K562 (cell line): Measurements from ENCODE around the gene NEU3.

Experiments
- CTCF ChIP-seq, 3 experiments: IDR thresholded peaks in 2 of 3; conservative IDR thresholded peaks in 1 of 3; 2 replicates each; pipeline ENCODE4 v1.5.1; 2011 to 2012; ENCODE audit warnings: low read length in 3 of 3, mild to moderate bottlenecking in 3 of 3, control low read depth in 2 of 3, improper control_type of control experiment in 1 of 3, inconsistent platforms in 1 of 3, low read depth in 1 of 3, mixed read lengths in 1 of 3, moderate library complexity in 1 of 3; ENCODE audit not compliant: insufficient read depth in 2 of 3
- MYC ChIP-seq, 2 experiments: fragments of 250-450 bp in 1 of 2; sonication (Bioruptor Pico) in 1 of 2; IDR thresholded peaks; 2 replicates each; pipeline versions ENCODE4 v1.5.1 to v1.6.1; 2012 to 2021; ENCODE audit warnings: low read depth in 2 of 2, borderline replicate concordance in 1 of 2, improper control_type of control experiment in 1 of 2, low read length in 1 of 2, mild to moderate bottlenecking in 1 of 2, moderate library complexity in 1 of 2
- ZNF143 ChIP-seq: sonication (generic); formaldehyde crosslinking; IDR thresholded peaks from 2 replicates; pipeline ENCODE4 v1.9.0; 2022; ENCODE audit warnings: mild to moderate bottlenecking, missing genetic modification reagents
- ZNF507 ChIP-seq: conservative IDR thresholded peaks from 2 replicates; pipeline ENCODE4 v1.6.1; 2017; ENCODE audit warnings: missing genetic modification characterization, missing compliant biosample characterization
- TF ChIP-seq, protein P1 (sequence below): IDR thresholded peaks from 2 replicates; pipeline ENCODE4 v1.6.1; 2012; ENCODE audit warnings: low read depth, low read length, improper control_type of control experiment, borderline replicate concordance
- TF ChIP-seq, protein P2 (sequence below), 2 experiments: fragments of 450-650 bp; IDR thresholded peaks; 2 replicates each; pipeline ENCODE4 v1.6.1; 2016; ENCODE audit warnings: mild to moderate bottlenecking in 2 of 2, borderline replicate concordance in 1 of 2, low read depth in 1 of 2, moderate library complexity in 1 of 2

GRCh38 chr11:74984070-74984469, 4.7 kb upstream of the NEU3 start:
- TF ChIP-seq ZNF143 (no peak), MYC (IDR thresholded peaks at IDR 0.05; ENCODE audit: low read depth, low read length) (no peak), MYC (CRISPR knock-in tag; IDR thresholded peaks at IDR 0.05; ENCODE audit: borderline replicate concordance, low read depth) (no peak), CTCF (IDR thresholded peaks at IDR 0.05 in 2 of 3, conservative IDR thresholded peaks at IDR 0.05 in 1 of 3; ENCODE audit: insufficient read depth in 2 of 3, low read depth in 1 of 3, low read length in 3 of 3) (no peak), ZNF507 (no peak)
- TF ChIP-seq, protein P1, sequence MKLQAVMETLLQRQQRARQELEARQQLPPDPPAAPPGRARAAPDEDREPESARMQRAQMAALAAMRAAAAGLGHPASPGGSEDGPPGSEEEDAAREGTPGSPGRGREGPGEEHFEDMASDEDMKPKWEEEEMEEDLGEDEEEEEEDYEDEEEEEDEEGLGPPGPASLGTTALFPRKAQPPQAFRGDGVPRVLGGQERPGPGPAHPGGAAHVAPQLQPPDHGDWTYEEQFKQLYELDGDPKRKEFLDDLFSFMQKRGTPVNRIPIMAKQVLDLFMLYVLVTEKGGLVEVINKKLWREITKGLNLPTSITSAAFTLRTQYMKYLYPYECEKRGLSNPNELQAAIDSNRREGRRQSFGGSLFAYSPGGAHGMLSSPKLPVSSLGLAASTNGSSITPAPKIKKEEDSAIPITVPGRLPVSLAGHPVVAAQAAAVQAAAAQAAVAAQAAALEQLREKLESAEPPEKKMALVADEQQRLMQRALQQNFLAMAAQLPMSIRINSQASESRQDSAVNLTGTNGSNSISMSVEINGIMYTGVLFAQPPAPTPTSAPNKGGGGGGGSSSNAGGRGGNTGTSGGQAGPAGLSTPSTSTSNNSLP = no peak
- TF ChIP-seq, protein P2, sequence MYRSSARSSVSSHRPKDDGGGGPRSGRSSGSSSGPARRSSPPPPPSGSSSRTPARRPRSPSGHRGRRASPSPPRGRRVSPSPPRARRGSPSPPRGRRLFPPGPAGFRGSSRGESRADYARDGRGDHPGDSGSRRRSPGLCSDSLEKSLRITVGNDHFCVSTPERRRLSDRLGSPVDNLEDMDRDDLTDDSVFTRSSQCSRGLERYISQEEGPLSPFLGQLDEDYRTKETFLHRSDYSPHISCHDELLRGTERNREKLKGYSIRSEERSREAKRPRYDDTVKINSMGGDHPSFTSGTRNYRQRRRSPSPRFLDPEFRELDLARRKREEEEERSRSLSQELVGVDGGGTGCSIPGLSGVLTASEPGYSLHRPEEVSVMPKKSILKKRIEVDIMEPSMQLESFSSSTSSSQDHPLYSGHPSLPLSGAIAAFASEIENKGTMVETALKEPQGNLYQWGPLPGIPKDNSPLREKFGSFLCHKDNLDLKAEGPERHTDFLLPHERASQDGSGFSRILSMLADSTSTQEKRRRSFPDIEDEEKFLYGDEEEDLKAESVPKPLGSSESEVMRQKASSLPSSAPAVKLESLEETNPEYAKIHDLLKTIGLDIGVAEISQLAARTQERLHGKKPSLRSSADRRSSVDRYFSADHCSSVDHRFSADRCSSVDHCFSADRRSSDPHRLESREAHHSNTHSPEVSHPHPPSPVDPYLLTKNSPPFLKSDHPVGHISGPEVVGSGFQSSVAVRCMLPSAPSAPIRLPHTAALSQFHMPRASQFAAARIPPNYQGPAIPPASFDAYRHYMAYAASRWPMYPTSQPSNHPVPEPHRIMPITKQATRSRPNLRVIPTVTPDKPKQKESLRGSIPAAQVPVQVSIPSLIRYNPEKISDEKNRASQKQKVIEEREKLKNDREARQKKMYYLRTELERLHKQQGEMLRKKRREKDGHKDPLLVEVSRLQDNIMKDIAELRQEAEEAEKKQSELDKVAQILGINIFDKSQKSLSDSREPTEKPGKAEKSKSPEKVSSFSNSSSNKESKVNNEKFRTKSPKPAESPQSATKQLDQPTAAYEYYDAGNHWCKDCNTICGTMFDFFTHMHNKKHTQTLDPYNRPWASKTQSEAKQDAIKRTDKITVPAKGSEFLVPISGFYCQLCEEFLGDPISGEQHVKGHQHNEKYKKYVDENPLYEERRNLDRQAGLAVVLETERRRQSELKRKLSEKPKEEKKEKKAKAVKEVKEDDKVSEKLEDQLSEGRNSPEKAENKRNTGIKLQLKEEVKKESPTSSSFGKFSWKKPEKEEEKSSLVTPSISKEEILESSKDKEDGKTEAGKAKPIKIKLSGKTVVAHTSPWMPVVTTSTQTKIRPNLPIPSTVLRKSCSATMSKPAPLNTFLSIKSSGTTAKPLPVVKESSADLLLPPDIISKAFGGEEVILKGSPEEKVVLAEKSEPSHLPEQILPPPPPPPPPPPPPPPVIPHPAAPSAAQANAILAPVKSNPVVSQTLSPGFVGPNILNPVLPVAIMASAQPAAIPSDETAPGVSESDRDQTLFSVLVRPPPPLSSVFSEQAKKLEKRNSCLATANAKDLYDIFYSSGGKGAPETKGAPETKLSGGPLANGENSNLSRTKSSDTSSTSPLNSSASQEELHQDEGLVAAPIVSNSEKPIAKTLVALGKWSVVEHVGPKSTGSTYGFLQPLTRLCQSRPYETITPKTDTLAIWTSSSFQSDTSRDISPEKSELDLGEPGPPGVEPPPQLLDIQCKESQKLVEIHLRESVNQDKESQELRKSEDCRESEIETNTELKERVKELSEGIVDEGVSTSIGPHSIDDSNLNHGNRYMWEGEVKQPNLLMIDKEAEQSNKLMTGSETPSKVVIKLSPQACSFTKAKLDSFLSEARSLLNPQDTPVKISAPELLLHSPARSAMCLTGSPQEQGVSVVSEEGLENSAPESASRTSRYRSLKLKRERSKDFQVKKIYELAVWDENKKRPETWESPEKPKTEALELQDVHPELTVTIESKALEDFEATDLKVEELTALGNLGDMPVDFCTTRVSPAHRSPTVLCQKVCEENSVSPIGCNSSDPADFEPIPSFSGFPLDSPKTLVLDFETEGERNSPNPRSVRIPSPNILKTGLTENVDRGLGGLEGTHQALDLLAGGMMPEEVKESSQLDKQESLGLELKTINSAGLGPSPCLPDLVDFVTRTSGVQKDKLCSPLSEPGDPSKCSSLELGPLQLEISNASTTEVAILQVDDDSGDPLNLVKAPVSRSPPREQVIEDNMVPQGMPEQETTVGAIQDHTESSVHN (IDR thresholded peaks at IDR 0.05; ENCODE audit: borderline replicate concordance in 1 of 2, low read depth in 1 of 2) = no peak
